GM23338 (cell line): ENCODE data around the gene MOB3B. TPM values are rescaled to one million over a fixed set of nuclear protein-coding genes. Genes with fewer than 3 reads are reported as not detected.

ENCODE experiments used
- ATAC-seq: fragments of 200-7000 bp; cut with Tn5 transposase; 3 replicates; pipeline ENCODE4 v1.9.1; 2020
- DNase-seq: peaks from one replicate; pipeline ENCODE4 v3.0.0-alpha.2; 2015; ENCODE audit warnings: low spot score
- H2AFZ ChIP-seq: fragments of 200-600 bp; sonication (generic); 2 replicates; pipeline ENCODE4 v1.8.0; 2016; ENCODE audit warnings: antibody characterized with exemption, mild to moderate bottlenecking, moderate library complexity
- H3F3A ChIP-seq: fragments of 200-600 bp; sonication (generic); replicated peaks from 2 replicates; pipeline ENCODE4 v1.8.0; 2017; ENCODE audit warnings: antibody characterized with exemption, mixed run types, low read depth
- H3K27ac ChIP-seq: fragments of 200-600 bp; sonication (generic); 2 replicates; pipeline ENCODE4 v1.6.1; 2016; ENCODE audit warnings: low read depth
- H3K27me3 ChIP-seq: fragments of 200-600 bp; sonication (generic); 2 replicates; pipeline ENCODE4 v1.8.0; 2016; ENCODE audit warnings: mild to moderate bottlenecking, mixed run types, moderate library complexity; ENCODE audit not compliant: insufficient read depth
- H3K36me3 ChIP-seq: fragments of 200-600 bp; sonication (generic); 2 replicates; pipeline ENCODE4 v1.8.0; 2016; ENCODE audit warnings: mild to moderate bottlenecking; ENCODE audit not compliant: insufficient read depth
- H3K4me1 ChIP-seq: fragments of 200-600 bp; sonication (generic); 2 replicates; pipeline ENCODE4 v1.8.0; 2016; ENCODE audit warnings: mild to moderate bottlenecking, moderate library complexity; ENCODE audit not compliant: insufficient read depth
- H3K4me2 ChIP-seq: fragments of 200-600 bp; sonication (generic); 2 replicates; pipeline ENCODE4 v1.7.1; 2017; ENCODE audit warnings: mixed run types
- H3K4me3 ChIP-seq: fragments of 200-600 bp; sonication (generic); 2 replicates; pipeline ENCODE4 v1.6.1; 2016; ENCODE audit warnings: mixed run types
- H3K79me2 ChIP-seq: fragments of 200-600 bp; sonication (generic); replicated peaks from 2 replicates; pipeline ENCODE4 v1.8.0; 2017; ENCODE audit warnings: mild to moderate bottlenecking; ENCODE audit not compliant: insufficient read depth
- H3K9me2 ChIP-seq: fragments of 200-600 bp; sonication (generic); 2 replicates; pipeline ENCODE4 v1.8.0; 2017; ENCODE audit not compliant: insufficient read depth
- H4K20me1 ChIP-seq: fragments of 200-600 bp; sonication (generic); replicated peaks from 2 replicates; pipeline ENCODE4 v1.8.0; 2017; ENCODE audit warnings: mild to moderate bottlenecking; ENCODE audit not compliant: insufficient read depth
- H3K27ac Mint-ChIP-seq: 2 replicates; pipeline ENCODE4 v1.8.0; 2020; ENCODE audit warnings: inconsistent platforms, mild to moderate bottlenecking, moderate library complexity, mixed read lengths
- H3K27me3 Mint-ChIP-seq: 3 replicates; pipeline ENCODE4 v1.8.0; 2022; ENCODE audit warnings: low read depth, mild to moderate bottlenecking, moderate library complexity, mixed read lengths, inconsistent platforms; ENCODE audit not compliant: insufficient read depth, poor library complexity
- H3K36me3 Mint-ChIP-seq: 3 replicates; pipeline ENCODE4 v1.8.0; 2021; ENCODE audit warnings: low read depth, mild to moderate bottlenecking, inconsistent platforms, moderate library complexity, mixed read lengths
- H3K4me1 Mint-ChIP-seq: 3 replicates; pipeline ENCODE4 v1.8.0; 2020; ENCODE audit warnings: mild to moderate bottlenecking, inconsistent platforms, mixed read lengths
- H3K4me3 Mint-ChIP-seq: 3 replicates; pipeline ENCODE4 v1.8.0; 2021; ENCODE audit warnings: moderate library complexity, mild to moderate bottlenecking, inconsistent platforms, mixed read lengths
- H3K9me3 Mint-ChIP-seq: 3 replicates; pipeline ENCODE4 v1.8.0; 2020; ENCODE audit warnings: moderate library complexity, mild to moderate bottlenecking, inconsistent platforms, mixed read lengths
- CREB1 ChIP-seq: fragments of 250-450 bp; sonication (Bioruptor Pico); IDR thresholded peaks from 2 replicates; pipeline ENCODE4 v1.5.0; 2020; ENCODE audit warnings: low read depth, mild to moderate bottlenecking, moderate library complexity
- EZH2 ChIP-seq: fragments of 200-600 bp; sonication (generic); IDR thresholded peaks from one replicate; pipeline ENCODE4 v1.8.0; 2017; ENCODE audit warnings: antibody characterized with exemption, mild to moderate bottlenecking, low read depth; ENCODE audit not compliant: unreplicated experiment
- EZH2phosphoT487 ChIP-seq: fragments of 200-600 bp; sonication (generic); IDR thresholded peaks from one replicate; pipeline ENCODE4 v1.8.1; 2018; ENCODE audit warnings: antibody characterized with exemption; ENCODE audit not compliant: unreplicated experiment
- JUNB ChIP-seq: IDR thresholded peaks from one replicate; pipeline ENCODE4 v1.6.1; 2016; ENCODE audit warnings: antibody characterized with exemption; ENCODE audit not compliant: unreplicated experiment
- NANOG ChIP-seq: IDR thresholded peaks from 2 replicates; pipeline ENCODE4 v1.6.1; 2016; ENCODE audit warnings: antibody characterized with exemption, borderline replicate concordance
- POLR2AphosphoS5 ChIP-seq: IDR thresholded peaks from 2 replicates; pipeline ENCODE4 v1.6.1; 2016; ENCODE audit warnings: antibody characterized with exemption, low read depth
- STAT1 ChIP-seq: IDR thresholded peaks from one replicate; pipeline ENCODE4 v1.6.1; 2016; ENCODE audit warnings: antibody characterized with exemption; ENCODE audit not compliant: unreplicated experiment
- ZNF114 ChIP-seq: fragments of 250-450 bp; sonication (Bioruptor Pico); IDR thresholded peaks from 2 replicates; pipeline ENCODE4 v1.5.0; 2020; ENCODE audit warnings: mild to moderate bottlenecking, moderate library complexity
- ZNF331 ChIP-seq: fragments of 250-450 bp; sonication (Bioruptor Pico); IDR thresholded peaks from 2 replicates; pipeline ENCODE4 v1.5.0; 2020; ENCODE audit warnings: low read depth, mild to moderate bottlenecking, moderate library complexity
- polyA plus RNA-seq: library from polyadenylated mRNA; unstranded; fragments of >200 nt; fragmentation: Nextera tagmentation; extraction: Ambion mirVana; gene quantifications from 2 replicates; pipeline ENCODE4 v1.2.1, GENCODE V29; 2016
- total RNA-seq: library from RNA; depleted of rRNA; stranded (reverse); fragments of >200 nt; shearing (Covaris generic); gene quantifications from 2 replicates; pipeline ENCODE4 v1.2.3, GENCODE V29; 2014
- TF ChIP-seq, protein P1 (sequence below), 2 experiments: fragments of 200-600 bp in 1 of 2; sonication (generic) in 1 of 2; conservative IDR thresholded peaks; 2 replicates each; pipeline versions ENCODE4 v1.5.1 to v1.6.1; 2016 to 2017; ENCODE audit warnings: antibody characterized with exemption in 2 of 2, low read depth in 2 of 2, mild to moderate bottlenecking in 2 of 2, moderate library complexity in 1 of 2
- TF ChIP-seq, protein P2 (sequence below): IDR thresholded peaks from 2 replicates; pipeline ENCODE4 v1.6.1; 2016; ENCODE audit warnings: antibody characterized with exemption
- TF ChIP-seq, protein P3 (sequence below): IDR thresholded peaks from one replicate; pipeline ENCODE4 v1.6.1; 2018; ENCODE audit warnings: antibody characterized with exemption; ENCODE audit not compliant: unreplicated experiment
- TF ChIP-seq, protein P4 (sequence below): fragments of 250-450 bp; sonication (Bioruptor Pico); IDR thresholded peaks from 2 replicates; pipeline ENCODE4 v1.5.0; 2020; ENCODE audit warnings: mild to moderate bottlenecking, moderate library complexity

The MOB3B gene
- total and polyA plus RNA-seq, 2 experiments from 2014 or later: 7.6 to 12.1 TPM

DNA sequence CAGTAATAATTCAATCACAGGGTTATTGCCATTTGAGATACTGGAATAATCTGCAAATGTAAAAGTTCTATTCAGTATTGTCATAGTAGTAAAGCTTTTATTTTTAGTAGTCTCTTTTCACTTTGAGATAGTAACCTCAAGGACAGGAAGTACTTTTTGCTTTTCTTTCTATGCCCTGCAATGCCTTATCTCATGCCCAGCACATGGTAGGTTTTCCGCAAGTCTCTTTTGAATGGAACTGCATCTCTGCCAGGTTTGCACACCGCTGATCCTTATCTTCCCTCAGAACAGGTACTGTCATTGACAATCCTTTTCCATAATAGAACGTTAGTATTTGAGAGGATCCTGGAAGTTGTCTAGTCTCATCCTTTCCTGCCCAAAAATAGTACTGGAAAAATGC lies 97.3 kb downstream of the MOB3B start:
- Histone ChIP-seq H3K4me2 (no peak overlapping the region), H3K27ac (no peak overlapping the region; the same call in 1 of the 2 replicates), H3K27me3 (no peaks in the 10 kb centered on the region), H3K79me2 (no peaks in the 10 kb centered on the region), H4K20me1 (no peaks in the 10 kb centered on the region), H3K9me2 (peaks cover 7% of the 10 kb centered on the region), H3K36me3 (no peaks in the 10 kb centered on the region), H3K4me1 (peaks cover 33% of the 10 kb centered on the region), H3F3A (no peaks in the 10 kb centered on the region), H2AFZ (no peak overlapping the region), H3K4me3 (no peak overlapping the region)
- TF ChIP-seq, protein P1, sequence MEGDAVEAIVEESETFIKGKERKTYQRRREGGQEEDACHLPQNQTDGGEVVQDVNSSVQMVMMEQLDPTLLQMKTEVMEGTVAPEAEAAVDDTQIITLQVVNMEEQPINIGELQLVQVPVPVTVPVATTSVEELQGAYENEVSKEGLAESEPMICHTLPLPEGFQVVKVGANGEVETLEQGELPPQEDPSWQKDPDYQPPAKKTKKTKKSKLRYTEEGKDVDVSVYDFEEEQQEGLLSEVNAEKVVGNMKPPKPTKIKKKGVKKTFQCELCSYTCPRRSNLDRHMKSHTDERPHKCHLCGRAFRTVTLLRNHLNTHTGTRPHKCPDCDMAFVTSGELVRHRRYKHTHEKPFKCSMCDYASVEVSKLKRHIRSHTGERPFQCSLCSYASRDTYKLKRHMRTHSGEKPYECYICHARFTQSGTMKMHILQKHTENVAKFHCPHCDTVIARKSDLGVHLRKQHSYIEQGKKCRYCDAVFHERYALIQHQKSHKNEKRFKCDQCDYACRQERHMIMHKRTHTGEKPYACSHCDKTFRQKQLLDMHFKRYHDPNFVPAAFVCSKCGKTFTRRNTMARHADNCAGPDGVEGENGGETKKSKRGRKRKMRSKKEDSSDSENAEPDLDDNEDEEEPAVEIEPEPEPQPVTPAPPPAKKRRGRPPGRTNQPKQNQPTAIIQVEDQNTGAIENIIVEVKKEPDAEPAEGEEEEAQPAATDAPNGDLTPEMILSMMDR (conservative IDR thresholded peaks at IDR 0.05; ENCODE audit: low read depth in 2 of 2): no peak
- no peak for TF ChIP-seq STAT1
- no peak for TF ChIP-seq NANOG
- no peak for TF ChIP-seq ZNF331
- no peak for TF ChIP-seq POLR2AphosphoS5
- no peak for TF ChIP-seq ZNF114
- TF ChIP-seq, protein P2, sequence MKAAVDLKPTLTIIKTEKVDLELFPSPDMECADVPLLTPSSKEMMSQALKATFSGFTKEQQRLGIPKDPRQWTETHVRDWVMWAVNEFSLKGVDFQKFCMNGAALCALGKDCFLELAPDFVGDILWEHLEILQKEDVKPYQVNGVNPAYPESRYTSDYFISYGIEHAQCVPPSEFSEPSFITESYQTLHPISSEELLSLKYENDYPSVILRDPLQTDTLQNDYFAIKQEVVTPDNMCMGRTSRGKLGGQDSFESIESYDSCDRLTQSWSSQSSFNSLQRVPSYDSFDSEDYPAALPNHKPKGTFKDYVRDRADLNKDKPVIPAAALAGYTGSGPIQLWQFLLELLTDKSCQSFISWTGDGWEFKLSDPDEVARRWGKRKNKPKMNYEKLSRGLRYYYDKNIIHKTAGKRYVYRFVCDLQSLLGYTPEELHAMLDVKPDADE: no peak
- no peak for TF ChIP-seq CREB1 (CRISPR knock-in tag)
- no peak for TF ChIP-seq EZH2phosphoT487
- TF ChIP-seq, protein P3, sequence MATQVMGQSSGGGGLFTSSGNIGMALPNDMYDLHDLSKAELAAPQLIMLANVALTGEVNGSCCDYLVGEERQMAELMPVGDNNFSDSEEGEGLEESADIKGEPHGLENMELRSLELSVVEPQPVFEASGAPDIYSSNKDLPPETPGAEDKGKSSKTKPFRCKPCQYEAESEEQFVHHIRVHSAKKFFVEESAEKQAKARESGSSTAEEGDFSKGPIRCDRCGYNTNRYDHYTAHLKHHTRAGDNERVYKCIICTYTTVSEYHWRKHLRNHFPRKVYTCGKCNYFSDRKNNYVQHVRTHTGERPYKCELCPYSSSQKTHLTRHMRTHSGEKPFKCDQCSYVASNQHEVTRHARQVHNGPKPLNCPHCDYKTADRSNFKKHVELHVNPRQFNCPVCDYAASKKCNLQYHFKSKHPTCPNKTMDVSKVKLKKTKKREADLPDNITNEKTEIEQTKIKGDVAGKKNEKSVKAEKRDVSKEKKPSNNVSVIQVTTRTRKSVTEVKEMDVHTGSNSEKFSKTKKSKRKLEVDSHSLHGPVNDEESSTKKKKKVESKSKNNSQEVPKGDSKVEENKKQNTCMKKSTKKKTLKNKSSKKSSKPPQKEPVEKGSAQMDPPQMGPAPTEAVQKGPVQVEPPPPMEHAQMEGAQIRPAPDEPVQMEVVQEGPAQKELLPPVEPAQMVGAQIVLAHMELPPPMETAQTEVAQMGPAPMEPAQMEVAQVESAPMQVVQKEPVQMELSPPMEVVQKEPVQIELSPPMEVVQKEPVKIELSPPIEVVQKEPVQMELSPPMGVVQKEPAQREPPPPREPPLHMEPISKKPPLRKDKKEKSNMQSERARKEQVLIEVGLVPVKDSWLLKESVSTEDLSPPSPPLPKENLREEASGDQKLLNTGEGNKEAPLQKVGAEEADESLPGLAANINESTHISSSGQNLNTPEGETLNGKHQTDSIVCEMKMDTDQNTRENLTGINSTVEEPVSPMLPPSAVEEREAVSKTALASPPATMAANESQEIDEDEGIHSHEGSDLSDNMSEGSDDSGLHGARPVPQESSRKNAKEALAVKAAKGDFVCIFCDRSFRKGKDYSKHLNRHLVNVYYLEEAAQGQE: no peak
- no peak for TF ChIP-seq JUNB
- TF ChIP-seq, protein P4, sequence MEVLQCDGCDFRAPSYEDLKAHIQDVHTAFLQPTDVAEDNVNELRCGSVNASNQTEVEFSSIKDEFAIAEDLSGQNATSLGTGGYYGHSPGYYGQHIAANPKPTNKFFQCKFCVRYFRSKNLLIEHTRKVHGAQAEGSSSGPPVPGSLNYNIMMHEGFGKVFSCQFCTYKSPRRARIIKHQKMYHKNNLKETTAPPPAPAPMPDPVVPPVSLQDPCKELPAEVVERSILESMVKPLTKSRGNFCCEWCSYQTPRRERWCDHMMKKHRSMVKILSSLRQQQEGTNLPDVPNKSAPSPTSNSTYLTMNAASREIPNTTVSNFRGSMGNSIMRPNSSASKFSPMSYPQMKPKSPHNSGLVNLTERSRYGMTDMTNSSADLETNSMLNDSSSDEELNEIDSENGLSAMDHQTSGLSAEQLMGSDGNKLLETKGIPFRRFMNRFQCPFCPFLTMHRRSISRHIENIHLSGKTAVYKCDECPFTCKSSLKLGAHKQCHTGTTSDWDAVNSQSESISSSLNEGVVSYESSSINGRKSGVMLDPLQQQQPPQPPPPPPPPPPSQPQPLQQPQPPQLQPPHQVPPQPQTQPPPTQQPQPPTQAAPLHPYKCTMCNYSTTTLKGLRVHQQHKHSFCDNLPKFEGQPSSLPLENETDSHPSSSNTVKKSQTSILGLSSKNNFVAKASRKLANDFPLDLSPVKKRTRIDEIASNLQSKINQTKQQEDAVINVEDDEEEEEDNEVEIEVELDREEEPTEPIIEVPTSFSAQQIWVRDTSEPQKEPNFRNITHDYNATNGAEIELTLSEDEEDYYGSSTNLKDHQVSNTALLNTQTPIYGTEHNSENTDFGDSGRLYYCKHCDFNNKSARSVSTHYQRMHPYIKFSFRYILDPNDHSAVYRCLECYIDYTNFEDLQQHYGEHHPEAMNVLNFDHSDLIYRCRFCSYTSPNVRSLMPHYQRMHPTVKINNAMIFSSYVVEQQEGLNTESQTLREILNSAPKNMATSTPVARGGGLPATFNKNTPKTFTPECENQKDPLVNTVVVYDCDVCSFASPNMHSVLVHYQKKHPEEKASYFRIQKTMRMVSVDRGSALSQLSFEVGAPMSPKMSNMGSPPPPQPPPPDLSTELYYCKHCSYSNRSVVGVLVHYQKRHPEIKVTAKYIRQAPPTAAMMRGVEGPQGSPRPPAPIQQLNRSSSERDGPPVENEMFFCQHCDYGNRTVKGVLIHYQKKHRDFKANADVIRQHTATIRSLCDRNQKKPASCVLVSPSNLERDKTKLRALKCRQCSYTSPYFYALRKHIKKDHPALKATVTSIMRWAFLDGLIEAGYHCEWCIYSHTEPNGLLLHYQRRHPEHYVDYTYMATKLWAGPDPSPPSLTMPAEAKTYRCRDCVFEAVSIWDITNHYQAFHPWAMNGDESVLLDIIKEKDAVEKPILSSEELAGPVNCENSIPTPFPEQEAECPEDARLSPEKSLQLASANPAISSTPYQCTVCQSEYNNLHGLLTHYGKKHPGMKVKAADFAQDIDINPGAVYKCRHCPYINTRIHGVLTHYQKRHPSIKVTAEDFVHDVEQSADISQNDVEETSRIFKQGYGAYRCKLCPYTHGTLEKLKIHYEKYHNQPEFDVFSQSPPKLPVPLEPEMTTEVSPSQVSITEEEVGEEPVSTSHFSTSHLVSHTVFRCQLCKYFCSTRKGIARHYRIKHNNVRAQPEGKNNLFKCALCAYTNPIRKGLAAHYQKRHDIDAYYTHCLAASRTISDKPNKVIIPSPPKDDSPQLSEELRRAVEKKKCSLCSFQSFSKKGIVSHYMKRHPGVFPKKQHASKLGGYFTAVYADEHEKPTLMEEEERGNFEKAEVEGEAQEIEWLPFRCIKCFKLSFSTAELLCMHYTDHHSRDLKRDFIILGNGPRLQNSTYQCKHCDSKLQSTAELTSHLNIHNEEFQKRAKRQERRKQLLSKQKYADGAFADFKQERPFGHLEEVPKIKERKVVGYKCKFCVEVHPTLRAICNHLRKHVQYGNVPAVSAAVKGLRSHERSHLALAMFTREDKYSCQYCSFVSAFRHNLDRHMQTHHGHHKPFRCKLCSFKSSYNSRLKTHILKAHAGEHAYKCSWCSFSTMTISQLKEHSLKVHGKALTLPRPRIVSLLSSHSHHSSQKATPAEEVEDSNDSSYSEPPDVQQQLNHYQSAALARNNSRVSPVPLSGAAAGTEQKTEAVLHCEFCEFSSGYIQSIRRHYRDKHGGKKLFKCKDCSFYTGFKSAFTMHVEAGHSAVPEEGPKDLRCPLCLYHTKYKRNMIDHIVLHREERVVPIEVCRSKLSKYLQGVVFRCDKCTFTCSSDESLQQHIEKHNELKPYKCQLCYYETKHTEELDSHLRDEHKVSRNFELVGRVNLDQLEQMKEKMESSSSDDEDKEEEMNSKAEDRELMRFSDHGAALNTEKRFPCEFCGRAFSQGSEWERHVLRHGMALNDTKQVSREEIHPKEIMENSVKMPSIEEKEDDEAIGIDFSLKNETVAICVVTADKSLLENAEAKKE (CRISPR knock-in tag): no peak
- no peak for TF ChIP-seq EZH2
- no peak overlapping the region for H3K27ac Mint-ChIP-seq
- no peak overlapping the region for H3K4me3 Mint-ChIP-seq
- H3K9me3 Mint-ChIP-seq: no peaks in the 10 kb centered on the region
- peaks cover 2% of the 10 kb centered on the region for H3K27me3 Mint-ChIP-seq
- H3K4me1 Mint-ChIP-seq: peaks cover 69% of the 10 kb centered on the region
- no peak for ATAC-seq
- no peak for DNase-seq
- no peaks in the 10 kb centered on the region; the same call in 2 of the 3 replicates for H3K36me3 Mint-ChIP-seq
